Umbilical cord (tissue), 2 donors: ENCODE data around the gene ATG9B. TPM values are rescaled to one million over a fixed set of nuclear protein-coding genes. Genes with fewer than 3 reads are reported as not detected.
A peak's percentile ranks its signal among the peaks of the same experiment; 100 is the strongest.

Experiments used
- DNase-seq: peaks from one replicate; pipeline ENCODE4 v3.0.0-alpha.2; 2015; ENCODE audit warnings: low spot score
- total RNA-seq: library from RNA; depleted of rRNA; stranded (reverse); fragments of >200 nt; gene quantifications from one replicate; pipeline ENCODE4 v1.2.3, GENCODE V29; 2014; ENCODE audit warnings: low replicate concordance; ENCODE audit not compliant: insufficient read depth

The ATG9B gene
- total RNA-seq, 1 donor from 2014 or later, result 2.6 TPM

- peak; percentile 65 for DNase-seq
These were observed 40.4 kb downstream of the ATG9B start for GRCh38 chr7:150983893-150984368.

DNA sequence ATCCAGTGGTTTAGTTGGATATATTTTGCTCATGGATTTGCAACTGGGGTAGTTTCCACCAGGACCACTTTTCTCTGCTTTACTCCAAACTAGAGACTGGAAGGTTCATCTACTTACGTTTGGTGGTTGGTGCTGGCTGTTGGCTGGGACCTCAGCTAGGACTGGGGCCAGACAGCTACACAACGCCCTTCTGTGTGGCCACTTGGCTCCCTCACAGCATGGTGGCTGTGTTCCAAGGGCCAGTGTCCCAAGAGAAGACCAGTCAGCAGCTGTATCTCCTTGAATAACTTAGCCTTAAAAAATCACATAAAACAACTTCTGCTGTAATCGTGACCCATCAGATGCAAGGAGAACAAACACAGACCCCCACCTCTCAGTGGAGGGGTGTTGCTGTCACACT, 41.9 kb downstream of the ATG9B start:
- DNase-seq, result no peak

DNA sequence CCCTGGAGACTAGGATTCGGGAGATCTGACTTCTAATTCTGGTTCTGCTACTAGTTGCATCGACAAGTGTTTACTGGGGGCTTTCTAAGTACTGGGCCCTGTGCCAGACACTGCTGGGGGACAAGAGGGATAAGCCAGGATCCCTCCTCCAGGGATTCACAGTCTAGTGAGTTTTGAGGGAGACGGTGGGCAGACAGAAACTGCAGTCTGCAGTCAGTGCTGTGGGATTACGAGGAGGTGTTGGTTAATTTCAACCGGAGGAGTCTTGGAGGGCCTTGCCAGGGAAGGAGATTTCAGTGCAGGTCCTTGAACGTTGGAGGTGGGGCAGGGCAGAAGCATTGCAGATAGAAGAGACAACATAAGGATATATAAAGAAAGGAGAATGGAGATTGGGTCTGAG, 42.6 kb downstream of the ATG9B start:
- no peak for DNase-seq

DNA sequence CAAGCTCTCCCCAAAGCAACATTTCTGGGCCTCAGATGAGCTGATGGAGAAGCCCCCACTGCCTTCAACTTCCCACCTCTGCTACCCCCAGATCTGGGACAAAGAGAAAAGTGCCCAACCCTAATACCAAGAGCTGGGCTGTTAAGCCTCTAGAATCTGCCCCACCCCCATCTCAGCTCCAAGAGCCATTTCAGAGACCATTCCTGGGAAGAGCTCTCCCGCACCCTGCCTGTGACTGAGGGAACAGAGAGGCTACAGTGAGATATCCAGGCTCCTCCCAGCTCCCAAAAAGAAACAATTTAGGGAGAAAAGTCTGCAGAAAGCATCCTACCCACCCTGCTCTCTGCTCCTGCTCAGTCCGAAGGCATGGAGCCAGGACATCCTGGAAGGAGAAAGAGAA, 43.6 kb downstream of the ATG9B start:
- DNase-seq, result peak; percentile 55

DNA sequence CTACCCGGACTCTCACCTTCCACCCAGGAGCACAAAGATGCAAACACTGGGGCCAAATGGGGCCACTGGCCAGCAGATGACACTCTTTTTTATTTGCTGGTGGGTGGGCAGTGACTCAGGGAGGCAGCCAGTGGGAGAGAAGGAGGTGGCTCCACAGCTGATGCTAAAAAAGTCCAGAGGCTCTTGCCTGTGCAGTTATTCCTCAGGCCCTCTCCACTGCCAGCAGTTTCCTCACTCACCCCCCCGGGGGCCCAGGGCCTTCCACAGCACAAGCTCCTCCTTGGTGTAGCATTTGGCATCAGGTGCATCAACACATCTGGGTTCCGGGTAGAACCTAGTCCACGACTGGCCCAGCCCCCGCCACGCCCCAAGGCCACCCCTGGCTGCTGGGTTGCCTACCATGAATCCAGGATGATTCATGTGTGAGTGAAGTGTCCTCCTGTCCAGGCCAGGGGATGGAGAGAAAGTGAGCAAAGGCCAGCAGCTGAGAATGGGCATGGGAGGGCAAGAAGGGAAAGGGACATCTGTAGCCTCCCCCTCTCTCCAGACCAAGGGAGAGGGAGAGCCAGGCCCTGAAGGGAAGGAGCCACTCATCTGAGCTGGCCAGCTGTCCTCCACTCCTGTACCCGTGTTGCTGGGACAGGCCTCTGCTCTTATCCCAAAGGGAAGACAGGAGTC, 44.4 kb downstream of the ATG9B start:
- peak; percentile 80 for DNase-seq

DNA sequence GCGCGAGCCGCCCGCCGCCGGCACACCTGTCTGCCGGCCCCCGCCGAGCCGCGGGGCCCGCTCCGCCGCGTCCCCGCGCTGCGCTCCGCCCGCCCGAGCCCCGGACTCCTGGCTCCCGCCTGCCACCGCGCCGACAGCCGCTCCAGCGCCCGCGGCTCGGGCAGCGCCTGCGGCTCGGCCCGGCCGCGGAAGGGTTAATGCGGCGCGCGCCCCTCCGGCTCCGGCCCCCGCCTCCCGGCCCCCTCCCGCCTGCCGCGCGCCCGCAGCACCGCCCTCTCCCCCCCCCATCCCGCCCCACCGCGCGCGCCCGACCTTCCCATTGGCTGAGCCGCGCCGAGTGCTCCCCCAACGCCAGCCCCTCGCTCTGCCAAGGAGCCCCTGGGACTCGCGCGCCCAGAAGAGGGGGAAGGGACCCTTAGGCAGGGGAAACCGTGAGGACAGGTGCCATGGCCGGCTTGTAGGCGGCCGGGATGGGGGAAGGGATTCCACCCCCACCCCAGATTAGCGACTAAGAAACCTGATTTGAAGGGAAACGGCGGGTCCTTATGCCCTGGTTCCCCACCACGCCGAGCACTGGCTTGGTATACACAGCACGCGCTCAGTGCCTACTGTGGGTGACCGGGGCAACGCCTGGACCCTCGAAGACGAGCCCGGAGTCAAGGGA, 46.0 kb downstream of the ATG9B start, which contains the start of gene KCNH2:
Gene KCNH2, minus strand, starts transcription at position 196 of the 664 bp plus-strand sequence. CDS start 408 bp downstream, outside the sequence.
- peak; percentile 89 for DNase-seq

GRCh38 chr7:150977382-150978125, 46.7 kb downstream of the ATG9B start:
- no peak for DNase-seq

DNA sequence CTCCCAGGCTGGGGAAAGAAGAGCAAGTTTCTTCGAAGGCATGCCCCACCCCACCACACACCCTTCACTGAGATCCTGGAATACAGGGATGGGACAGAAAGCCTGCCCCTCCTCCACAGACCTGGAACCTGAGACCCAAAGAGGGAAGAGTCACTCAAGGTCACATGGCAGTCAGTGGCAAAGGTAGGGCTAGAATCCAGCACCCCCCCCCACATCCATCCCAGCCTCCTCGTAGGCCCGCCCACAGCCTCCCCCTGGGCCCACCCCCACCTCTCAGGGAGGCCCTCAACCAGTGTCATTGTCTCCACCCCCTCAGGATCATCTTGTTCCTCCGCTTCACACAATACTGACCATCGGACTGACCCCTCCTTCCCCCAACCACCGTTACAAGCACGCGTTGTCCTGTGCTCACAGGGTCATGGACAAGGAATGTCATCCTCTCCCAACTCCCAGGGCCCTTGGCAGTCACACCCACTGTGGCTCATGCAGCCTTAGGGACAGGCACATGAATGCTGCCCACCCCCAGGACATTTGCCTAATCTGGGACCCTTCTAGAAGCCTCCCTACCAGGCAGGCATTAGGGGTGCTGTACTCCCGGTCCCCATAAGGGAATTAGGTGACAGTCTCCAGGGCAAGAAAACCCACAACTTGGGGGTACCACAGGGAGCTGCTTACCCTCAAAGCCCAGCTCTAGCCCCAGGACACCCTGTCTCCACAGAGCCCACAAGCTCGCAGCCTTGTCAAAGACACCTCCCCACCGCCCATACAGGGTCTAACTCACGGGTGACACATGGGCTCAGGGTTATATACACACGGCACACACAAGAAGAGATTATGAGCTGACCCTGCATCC, 47.5 kb downstream of the ATG9B start:
- DNase-seq, result no peak

DNA sequence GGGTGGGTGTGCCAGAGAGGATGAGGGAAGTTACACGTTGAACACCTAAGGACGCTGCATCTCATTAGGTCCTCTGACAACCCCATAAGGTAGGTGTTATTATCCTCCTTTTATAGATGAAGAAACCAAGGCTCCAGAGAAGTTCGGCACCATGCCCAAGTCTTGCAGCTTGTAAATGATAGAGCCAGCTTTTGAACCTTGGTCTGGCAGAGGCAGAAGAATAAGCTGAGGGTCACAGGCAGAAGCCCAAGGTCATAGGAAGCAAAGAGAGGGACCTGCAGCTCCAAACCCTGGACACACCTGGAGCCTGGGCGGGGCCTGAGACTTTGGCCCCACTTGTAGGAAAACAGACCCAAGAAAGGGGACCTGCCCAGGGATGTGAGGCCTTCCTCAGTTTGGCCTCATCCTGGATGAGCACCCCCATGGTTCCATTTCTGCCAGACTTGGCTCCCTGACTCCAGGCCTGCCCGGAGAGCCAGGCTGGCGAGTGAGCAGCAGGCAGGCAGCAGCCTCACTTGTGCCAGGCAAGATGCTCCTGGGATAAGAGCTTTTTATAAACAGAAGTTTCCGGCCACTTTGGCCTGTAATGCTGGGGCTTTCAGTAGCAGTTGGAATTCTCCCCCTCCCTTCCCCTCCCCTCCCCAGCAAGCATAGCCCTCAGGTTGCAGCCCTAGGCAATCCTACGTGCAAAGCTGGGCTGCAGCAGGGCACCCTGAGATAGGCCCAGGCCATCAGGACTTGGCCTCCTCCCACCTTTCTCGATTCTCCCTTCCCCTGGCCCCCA, 48.6 kb downstream of the ATG9B start:
- DNase-seq, result no peak

- no peak for DNase-seq
These were observed 49.6 kb downstream of the ATG9B start for GRCh38 chr7:150974468-150975391.

DNA sequence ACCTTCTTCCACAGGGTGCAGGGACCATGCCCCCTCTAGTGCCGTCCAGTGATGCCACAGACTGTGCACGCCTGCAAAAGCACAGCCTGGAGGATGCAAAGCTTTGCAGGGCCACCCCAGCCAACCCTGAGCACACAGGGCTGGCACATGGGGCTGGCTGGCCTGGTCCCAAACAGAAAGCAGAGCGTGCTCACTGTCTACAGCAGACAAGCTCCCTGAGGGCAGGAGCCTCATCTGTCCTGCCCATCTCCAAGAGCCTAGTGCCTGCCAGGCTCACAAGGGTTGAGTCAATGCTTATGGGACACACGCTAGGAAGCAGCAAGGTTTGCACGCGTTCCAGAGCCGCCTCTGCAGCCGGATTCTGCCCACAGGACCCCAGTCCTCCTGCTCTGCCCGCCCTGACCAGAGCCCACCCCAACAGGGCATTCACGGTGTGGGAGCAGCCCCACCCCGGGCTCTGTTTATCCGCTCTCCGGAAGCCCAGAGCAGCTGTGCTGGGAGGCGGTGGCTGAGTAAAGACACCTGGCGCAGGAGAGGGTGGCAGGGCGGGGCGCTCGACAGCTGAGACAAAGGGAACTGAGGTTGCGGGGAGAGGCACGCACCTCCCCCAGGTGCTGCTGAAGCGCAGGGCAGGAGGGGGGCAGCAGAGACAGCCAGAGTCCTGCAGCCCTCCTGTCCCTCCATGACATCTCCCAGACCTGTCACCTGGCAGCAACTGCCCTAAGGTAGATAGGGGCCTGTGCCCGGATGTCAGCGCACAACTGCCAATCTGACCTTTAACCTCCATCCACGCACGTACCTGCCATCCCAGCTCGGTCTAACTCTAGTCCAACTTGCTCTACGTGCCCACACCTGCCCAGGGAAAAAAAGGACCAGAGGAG, 50.5 kb downstream of the ATG9B start:
- DNase-seq, result no peak

DNA sequence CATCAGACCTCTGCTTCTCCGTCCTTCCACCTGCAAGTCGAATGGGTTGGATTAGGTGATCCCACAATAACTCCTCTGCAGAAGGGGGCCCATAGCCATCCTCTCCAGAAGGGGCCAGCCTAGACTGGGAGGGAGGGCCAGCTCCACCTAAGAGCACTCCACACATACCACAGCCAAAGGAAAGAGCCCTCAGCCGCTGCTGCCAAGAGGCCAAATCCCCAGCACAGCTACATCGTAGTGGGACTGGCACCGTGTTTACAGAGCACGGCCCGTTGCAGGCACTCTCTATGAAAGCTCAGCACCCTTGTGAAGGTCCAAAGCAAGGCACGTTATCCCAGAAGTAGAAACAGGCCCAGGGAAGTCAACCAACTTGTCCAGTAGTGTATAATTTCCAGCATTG, 51.6 kb downstream of the ATG9B start:
- no peak for DNase-seq

- peak; percentile 96 for DNase-seq
These were observed 52.2 kb downstream of the ATG9B start for GRCh38 chr7:150972023-150972468.

- peak; percentile 72 for DNase-seq
These were observed 52.9 kb downstream of the ATG9B start for GRCh38 chr7:150971242-150972022.

DNA sequence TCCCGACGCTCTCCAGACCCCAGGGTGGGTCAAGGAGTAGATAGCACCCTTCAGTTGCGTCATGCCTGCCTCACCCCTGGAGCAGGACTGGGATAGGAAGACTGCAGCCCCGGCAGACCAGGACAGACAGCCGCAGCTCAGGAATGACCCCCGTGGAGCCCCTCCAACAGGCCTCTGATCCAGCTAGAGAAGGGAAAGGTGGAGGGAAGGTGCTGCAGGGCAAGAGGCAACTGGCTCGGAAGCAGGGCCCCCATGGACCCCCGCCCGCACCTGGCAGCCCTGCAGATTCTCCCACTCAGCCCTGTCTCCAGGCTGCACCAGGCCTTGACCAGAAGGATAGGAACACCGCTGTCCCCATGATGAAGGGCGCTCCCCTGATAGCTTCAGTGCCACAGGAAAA, 53.9 kb downstream of the ATG9B start:
- DNase-seq, result no peak

DNA sequence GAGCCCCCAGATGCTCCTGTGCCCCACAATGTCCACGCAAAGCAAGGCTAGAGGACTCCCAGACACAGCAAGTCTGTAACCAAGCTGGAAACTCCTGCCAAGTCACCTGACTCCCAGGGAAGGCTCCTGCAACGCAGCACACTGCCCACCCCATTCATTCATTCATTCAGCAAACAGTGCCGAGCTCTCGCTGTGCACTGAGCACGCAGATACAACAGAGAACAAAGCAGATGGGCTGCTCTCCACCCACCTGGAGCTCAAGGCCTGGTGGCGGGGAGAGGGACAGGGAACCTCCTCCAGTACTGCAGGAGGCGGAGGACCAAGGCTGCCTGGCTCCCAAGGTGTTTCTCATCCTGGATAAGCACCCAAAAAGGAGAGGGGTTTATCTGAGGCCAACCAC, 54.8 kb downstream of the ATG9B start:
- no peak for DNase-seq

DNA sequence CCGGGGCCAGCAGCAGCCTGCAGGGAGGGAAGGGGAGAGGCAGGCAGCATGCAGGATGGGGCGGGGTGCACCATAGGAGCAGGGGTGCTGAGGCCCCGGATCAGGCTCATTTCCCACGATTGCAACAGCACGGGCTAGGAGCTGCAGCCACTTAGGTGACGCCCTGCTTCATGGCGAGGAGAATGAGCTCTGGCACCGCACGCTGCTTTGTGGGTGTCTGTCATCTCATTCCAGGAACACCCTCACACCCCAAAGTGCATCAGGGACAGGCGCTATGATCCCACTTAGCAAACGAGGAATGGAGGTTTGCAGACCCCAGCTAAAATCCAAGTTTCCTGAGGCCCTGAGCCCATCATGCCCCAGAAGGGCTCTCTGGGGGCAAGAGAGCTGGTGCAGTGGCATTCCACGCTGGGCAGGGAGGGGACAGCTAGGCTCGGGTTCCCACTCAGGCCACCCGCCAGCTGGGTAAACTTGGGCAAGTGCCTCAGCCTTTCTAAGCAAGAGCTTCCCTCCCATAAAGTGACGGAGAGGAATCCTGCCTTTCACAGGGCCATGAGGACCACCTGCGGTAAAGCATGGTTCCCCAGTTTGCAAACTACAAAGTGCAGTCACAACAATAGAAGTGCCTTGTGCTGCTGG, 55.4 kb downstream of the ATG9B start:
- DNase-seq, result no peak
